GM21390 (cell line): Measurements from ENCODE around the gene NUP210.
"Not testable (repeated sequence)": the region's sequence is repeated elsewhere in the genome, so short reads cannot be mapped to it uniquely, and the experiment has no call there.

Experiments
- ATAC-seq: cut with Tn5 transposase; IDR thresholded peaks from one replicate; pipeline ENCODE4 v1.9.1; 2021; ENCODE audit not compliant: unreplicated experiment

Gene NUP210

DNA sequence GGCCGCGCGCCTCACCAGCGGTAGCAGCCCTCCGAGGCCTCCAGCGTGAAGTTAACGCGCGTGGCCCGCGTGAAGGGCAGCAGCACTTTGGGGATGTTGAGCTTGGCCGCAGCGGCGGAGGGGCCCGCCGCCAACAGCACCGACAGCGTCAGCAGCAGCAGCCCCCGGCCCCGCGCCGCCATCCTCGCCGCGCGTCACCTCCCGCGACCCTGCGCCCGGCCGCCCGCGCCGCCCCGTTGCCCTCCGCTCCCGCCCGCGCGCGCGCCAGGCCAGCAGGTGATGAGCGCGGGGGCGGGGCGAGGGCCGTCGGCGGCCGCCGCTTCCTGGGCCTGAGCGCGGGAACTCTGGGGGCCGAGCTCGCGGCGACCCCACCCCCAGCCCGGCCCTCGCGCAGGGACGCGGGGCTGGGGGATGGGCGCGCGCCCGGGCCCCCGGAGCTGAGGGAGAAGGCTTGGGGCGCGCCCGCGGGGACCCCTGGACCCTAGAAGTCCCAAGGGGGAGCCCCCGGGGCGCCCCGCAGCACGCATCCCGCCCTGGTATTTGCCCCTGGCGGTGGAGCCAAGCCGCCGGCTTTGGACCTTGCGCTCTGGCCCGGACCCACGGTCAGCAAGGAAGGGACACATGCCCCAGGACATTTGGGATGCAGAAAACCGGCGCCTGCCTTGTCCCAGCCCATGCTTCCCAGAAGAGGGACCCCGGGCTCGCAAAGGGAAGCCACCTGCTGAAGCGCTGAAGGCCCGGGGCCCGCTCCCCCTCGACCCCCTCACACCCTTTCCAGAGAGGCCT lies at the start of gene NUP210:
NUP210 (minus strand) TSS at position 278 of the 786 bp plus-strand sequence; CDS start at position 182, 96 bp downstream.
- ATAC-seq = peak; percentile 62

GRCh38 chr3:13466781-13467180 lies 46.7 kb upstream of the NUP210 start:
- no peak for ATAC-seq

GRCh38 chr3:13465236-13465873 lies 45.2 kb upstream of the NUP210 start:
- no peak for ATAC-seq

DNA sequence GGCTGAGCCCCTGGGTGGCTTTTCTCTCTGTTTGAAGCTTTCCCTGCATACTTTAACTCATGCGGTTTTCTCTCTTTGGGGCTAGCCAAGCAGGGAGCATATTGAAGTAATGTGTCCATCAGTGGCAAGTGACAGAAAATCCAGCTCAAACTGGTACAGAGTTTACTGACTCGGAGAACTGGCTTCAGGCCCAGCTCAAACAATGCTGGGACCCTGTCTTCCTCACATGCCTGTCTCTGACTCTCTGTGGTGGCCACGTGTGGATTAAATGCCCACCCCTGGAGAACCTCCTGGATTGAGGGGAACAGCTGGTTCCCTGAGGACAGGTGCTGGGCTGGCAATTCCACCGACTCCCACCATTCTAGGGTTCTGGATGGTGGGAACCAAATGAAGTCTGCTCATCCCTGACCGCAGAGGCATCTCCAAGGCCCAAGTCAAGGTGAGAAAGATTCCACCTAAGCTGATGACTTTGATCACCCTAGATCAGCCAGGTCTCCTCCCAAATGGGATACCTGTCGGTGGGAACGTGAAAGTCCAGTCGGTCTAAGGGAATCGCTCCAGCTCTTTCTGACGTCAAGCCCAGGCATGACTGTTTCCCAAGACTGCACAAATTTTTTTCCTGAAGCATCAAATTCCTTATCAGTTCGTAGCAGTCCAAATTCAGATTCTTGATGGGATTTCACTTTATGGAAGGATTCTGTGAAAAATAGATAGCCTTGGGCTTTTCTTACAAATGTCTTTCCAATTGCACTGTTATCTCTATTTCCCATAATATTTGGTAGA lies 43.7 kb upstream of the NUP210 start:
- no peak for ATAC-seq

DNA sequence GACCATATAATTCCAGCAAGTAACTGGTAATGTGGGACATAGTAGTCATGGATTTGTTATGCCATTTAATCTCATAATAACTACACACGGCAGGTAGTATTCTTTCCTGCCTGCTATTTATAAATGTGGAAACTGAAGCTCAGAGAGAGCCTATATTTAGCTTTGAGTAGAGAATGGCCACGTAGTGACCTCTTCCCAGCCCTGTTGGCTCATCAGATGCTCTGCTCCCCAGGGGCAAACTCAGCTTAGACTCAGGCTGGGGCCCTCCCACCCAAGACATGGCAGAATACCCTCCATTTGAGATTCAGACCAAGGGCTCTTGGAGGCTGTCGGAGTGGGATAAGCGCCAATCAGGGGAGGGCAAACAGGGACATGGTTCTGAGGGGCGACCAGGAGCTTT lies 42.7 kb upstream of the NUP210 start:
- no peak for ATAC-seq

DNA sequence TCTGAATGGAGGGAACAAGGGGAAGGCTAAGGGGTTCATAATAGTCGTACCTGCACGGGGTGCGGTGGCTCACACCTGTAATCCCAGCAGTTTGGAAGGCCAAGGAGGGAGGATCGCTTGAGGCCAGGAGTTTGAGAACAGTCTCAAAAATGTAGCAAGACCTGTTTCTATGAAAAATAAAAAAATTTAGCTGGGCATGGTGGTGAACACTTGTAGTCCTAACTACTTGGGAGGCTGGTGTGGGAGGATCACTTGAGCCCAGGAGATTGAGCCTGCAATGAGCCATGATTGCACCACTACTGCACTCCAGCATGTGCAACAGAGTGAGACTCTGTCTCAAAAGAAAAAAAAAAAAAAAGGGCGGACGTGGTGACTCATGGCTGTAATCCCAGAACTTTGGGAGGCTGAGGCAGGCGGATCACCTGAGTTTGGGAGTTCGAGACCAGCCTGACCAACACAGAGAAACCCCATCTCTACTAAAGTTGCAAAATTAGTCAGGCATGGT lies 42.1 kb upstream of the NUP210 start:
- ATAC-seq = no peak

GRCh38 chr3:13461169-13462124 lies 41.3 kb upstream of the NUP210 start:
- peak; percentile 45 for ATAC-seq

GRCh38 chr3:13460341-13460736 lies 40.2 kb upstream of the NUP210 start:
- ATAC-seq = no peak

- ATAC-seq = no peak
Observed at GRCh38 chr3:13459605-13460340, 39.7 kb upstream of the NUP210 start.

- ATAC-seq = no peak
Observed at GRCh38 chr3:13457593-13457992, 37.5 kb upstream of the NUP210 start.

- ATAC-seq = no peak
Observed at GRCh38 chr3:13455644-13456043, 35.5 kb upstream of the NUP210 start.

- ATAC-seq = no peak
Observed at GRCh38 chr3:13452490-13453335, 32.6 kb upstream of the NUP210 start.

DNA sequence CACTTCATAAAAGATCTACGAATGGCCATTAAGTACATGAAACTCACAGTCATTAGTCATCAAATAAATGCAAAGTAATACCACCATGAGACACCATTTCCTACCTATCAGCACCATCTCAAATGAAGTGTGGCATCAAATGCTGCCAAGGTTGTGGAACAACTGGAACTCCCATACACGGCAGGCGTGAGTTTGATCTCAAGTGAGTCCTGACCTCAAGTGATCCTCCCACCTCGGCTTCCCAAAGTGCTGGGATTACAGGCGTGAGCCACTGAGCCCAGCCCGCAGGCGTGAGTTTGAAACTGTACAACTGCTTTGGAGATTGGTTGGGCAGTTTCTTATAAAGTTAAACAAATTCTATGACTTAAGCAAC lies 31.2 kb upstream of the NUP210 start:
- peak; percentile 7 for ATAC-seq

DNA sequence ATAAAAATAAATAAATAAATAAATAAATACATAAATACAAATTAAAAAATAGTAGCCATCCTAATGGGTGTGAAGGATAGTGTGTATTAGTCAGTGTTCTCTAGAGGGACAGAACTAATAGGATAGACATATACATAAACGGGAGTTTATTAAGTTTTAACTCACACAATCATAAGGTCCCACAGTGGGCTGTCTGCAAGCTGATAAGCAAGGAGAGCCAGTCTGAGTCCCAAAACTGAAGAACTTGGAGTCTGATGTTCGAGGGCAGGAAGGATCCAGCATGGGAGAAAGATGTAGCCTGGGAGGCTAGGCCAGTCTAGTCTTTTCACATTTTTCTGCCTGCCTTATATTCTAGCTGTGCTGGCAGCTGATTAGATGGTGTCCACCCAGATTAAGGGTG lies 22.8 kb upstream of the NUP210 start:
- ATAC-seq = not testable (repeated sequence)

GRCh38 chr3:13440204-13440817 lies 20.2 kb upstream of the NUP210 start:
- ATAC-seq = no peak

DNA sequence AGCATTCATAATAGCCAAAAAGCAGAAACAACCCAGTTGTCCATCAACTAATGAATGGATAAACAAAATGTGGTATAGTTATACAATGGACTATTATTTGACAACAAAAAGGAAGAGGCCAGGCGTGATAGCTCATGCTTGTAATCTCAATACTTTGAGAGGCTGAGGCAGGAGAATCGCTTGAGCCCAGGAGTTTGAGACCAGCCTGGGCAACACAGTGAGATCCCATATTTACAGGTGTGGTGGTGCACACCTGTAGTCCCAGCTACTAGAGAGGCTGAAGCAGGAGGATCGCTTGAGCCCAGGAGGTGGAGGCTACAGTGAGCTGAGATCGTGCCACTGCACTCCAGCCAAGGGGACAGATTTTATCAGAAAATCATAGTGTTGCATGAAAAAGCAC lies 16.1 kb upstream of the NUP210 start:
- ATAC-seq = not testable (repeated sequence)

GRCh38 chr3:13433912-13434311 lies 13.8 kb upstream of the NUP210 start:
- no peak for ATAC-seq

DNA sequence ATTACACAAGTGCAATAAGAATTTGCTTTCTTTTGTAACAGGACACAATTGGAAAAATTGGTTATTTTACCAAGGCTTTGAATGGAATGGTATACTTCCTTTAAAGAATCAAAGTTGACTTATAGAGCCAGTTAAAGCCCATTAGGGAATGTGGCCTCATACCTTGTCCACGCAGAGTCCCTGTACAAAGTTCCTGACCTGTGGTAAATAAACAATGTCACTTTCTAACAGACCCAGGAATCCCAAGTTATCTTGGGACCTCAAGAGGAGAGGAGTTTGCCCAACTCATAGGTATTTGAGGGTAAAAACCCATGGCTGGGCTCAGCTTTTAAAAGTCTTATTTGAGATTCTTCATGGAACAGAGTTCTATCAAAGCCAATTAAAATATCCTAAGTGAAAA lies 12.0 kb upstream of the NUP210 start:
- ATAC-seq = no peak
